GM12878 (cell line): ENCODE data around the gene CHCHD6. TPM values are rescaled to one million over a fixed set of nuclear protein-coding genes. Genes with fewer than 3 reads are reported as not detected.

Experiments
- CBFB ChIP-seq: IDR thresholded peaks from 2 replicates; pipeline ENCODE4 v1.6.1; 2016; ENCODE audit warnings: antibody characterized with exemption, low read depth
- CHD2 ChIP-seq: IDR thresholded peaks from 2 replicates; pipeline ENCODE4 v1.6.1; 2011; ENCODE audit warnings: low read depth, low read length, improper control_type of control experiment, borderline replicate concordance
- FOXM1 ChIP-seq: IDR thresholded peaks from 2 replicates; pipeline ENCODE4 v1.6.1; 2012; ENCODE audit warnings: low read depth, mild to moderate bottlenecking, inconsistent platforms, low read length, moderate library complexity
- JUND ChIP-seq: IDR thresholded peaks from 2 replicates; pipeline ENCODE4 v1.6.1; 2012; ENCODE audit warnings: low read depth, mild to moderate bottlenecking, low read length, improper control_type of control experiment, moderate library complexity
- KDM1A ChIP-seq: fragments of 200-600 bp; sonication (generic); IDR thresholded peaks from 2 replicates; pipeline ENCODE4 v1.6.1; 2016; ENCODE audit warnings: borderline replicate concordance
- MEF2A ChIP-seq: IDR thresholded peaks from 2 replicates; pipeline ENCODE4 v1.6.1; 2011; ENCODE audit warnings: low read depth, mild to moderate bottlenecking, low read length, moderate library complexity; ENCODE audit not compliant: insufficient read depth
- MYB ChIP-seq: fragments of 150-350 bp; IDR thresholded peaks from 2 replicates; pipeline ENCODE4 v1.6.1; 2014; ENCODE audit warnings: mild to moderate bottlenecking, low read depth, low read length, borderline replicate concordance
- NFIC ChIP-seq: IDR thresholded peaks from 2 replicates; pipeline ENCODE4 v1.6.1; 2012; ENCODE audit warnings: low read depth, mild to moderate bottlenecking, inconsistent platforms, low read length, moderate library complexity
- NRF1 ChIP-seq: conservative IDR thresholded peaks from 2 replicates; pipeline ENCODE4 v1.6.1; 2011; ENCODE audit warnings: mild to moderate bottlenecking, low read depth, low read length, improper control_type of control experiment
- RELA ChIP-seq: fragments of 450-650 bp; IDR thresholded peaks from 2 replicates; pipeline ENCODE4 v1.8.0; 2014; ENCODE audit warnings: borderline replicate concordance; ENCODE audit not compliant: partially characterized antibody
- SMARCA5 ChIP-seq: fragments of 450-650 bp; IDR thresholded peaks from 2 replicates; pipeline ENCODE4 v1.6.1; 2017; ENCODE audit warnings: mild to moderate bottlenecking
- SPI1 ChIP-seq: IDR thresholded peaks from 2 replicates; pipeline ENCODE4 v1.6.1; 2011; ENCODE audit warnings: low read depth, mild to moderate bottlenecking, low read length, moderate library complexity, borderline replicate concordance; ENCODE audit not compliant: insufficient read depth
- SREBF2 ChIP-seq: IDR thresholded peaks from 2 replicates; pipeline ENCODE4 v1.6.1; 2012; ENCODE audit warnings: mild to moderate bottlenecking, low read length
- TAF1 ChIP-seq: IDR thresholded peaks from 2 replicates; pipeline ENCODE4 v1.6.1; 2011; ENCODE audit warnings: mild to moderate bottlenecking, low read depth, low read length, borderline replicate concordance
- polyA plus RNA-seq, 11 experiments: library from polyadenylated mRNA; depleted of rRNA in 4 of 11; unstranded in 6 of 11; stranded (reverse) in 5 of 11; fragments of >200 nt; fragmentation: Nextera tagmentation in 4 of 11; fragmentation: Illumina TruSeq in 1 of 11; extraction: Ambion mirVana in 4 of 11; extraction: Trizol in 1 of 11; gene quantifications; 1 replicate in 1 of 11; 2 replicates in 10 of 11; pipeline versions ENCODE4 v1.2.1 to v1.2.3, GENCODE V29; 2011 to 2016; ENCODE audit warnings: inconsistent platforms in 2 of 11, missing spikeins in 2 of 11, low read depth in 1 of 11
- total RNA-seq, 4 experiments: library from RNA; depleted of rRNA in 3 of 4; stranded (reverse); fragments of >200 nt in 3 of 4; fragmentation: Illumina TruSeq in 1 of 4; extraction: Trizol in 1 of 4; gene quantifications; 2 replicates each; pipeline versions ENCODE4 v1.2.1 to v1.2.3, GENCODE V29; 2013 to 2021
- TF ChIP-seq, protein P1 (sequence below): fragments of 450-650 bp; IDR thresholded peaks from 2 replicates; pipeline ENCODE4 v1.6.1; 2017; ENCODE audit warnings: mild to moderate bottlenecking
- TF ChIP-seq, protein P2 (sequence below): fragments of 450-650 bp; IDR thresholded peaks from 2 replicates; pipeline ENCODE4 v1.6.1; 2017; ENCODE audit warnings: mild to moderate bottlenecking, low read depth, inconsistent platforms; ENCODE audit not compliant: poor library complexity, severe bottlenecking
- TF ChIP-seq, protein P3 (sequence below): fragments of 450-650 bp; IDR thresholded peaks from 2 replicates; pipeline ENCODE4 v1.6.1; 2017; ENCODE audit warnings: mild to moderate bottlenecking, moderate library complexity
- TF ChIP-seq, protein P4 (sequence below): fragments of 450-650 bp; IDR thresholded peaks from 2 replicates; pipeline ENCODE4 v1.6.1; 2017; ENCODE audit warnings: antibody characterized with exemption, mild to moderate bottlenecking, moderate library complexity

Gene CHCHD6
- total and polyA plus RNA-seq, 10 of the 15 experiments (the other 5 are each of a cell fraction or from before 2014, with no cell fraction given) = 2.7 to 16.7 (median 12.3) TPM

- TF ChIP-seq, protein P1, sequence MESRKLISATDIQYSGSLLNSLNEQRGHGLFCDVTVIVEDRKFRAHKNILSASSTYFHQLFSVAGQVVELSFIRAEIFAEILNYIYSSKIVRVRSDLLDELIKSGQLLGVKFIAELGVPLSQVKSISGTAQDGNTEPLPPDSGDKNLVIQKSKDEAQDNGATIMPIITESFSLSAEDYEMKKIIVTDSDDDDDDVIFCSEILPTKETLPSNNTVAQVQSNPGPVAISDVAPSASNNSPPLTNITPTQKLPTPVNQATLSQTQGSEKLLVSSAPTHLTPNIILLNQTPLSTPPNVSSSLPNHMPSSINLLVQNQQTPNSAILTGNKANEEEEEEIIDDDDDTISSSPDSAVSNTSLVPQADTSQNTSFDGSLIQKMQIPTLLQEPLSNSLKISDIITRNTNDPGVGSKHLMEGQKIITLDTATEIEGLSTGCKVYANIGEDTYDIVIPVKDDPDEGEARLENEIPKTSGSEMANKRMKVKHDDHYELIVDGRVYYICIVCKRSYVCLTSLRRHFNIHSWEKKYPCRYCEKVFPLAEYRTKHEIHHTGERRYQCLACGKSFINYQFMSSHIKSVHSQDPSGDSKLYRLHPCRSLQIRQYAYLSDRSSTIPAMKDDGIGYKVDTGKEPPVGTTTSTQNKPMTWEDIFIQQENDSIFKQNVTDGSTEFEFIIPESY = no peak
- peak; percentile 98 for TF ChIP-seq JUND
- TF ChIP-seq CHD2 = peak; percentile 83
- TF ChIP-seq MYB = no peak
- TF ChIP-seq NFIC = peak; percentile 94
- TF ChIP-seq FOXM1 = peak; percentile 78
- TF ChIP-seq SREBF2 = no peak
- TF ChIP-seq RELA = peak; percentile 98
- peak; percentile 85 for TF ChIP-seq CBFB
- peak; percentile 94 for TF ChIP-seq SPI1
- TF ChIP-seq TAF1 = no peak
- TF ChIP-seq, protein P2, sequence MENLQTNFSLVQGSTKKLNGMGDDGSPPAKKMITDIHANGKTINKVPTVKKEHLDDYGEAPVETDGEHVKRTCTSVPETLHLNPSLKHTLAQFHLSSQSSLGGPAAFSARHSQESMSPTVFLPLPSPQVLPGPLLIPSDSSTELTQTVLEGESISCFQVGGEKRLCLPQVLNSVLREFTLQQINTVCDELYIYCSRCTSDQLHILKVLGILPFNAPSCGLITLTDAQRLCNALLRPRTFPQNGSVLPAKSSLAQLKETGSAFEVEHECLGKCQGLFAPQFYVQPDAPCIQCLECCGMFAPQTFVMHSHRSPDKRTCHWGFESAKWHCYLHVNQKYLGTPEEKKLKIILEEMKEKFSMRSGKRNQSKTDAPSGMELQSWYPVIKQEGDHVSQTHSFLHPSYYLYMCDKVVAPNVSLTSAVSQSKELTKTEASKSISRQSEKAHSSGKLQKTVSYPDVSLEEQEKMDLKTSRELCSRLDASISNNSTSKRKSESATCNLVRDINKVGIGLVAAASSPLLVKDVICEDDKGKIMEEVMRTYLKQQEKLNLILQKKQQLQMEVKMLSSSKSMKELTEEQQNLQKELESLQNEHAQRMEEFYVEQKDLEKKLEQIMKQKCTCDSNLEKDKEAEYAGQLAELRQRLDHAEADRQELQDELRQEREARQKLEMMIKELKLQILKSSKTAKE = peak; percentile 68
- no peak for TF ChIP-seq SMARCA5
- TF ChIP-seq, protein P3, sequence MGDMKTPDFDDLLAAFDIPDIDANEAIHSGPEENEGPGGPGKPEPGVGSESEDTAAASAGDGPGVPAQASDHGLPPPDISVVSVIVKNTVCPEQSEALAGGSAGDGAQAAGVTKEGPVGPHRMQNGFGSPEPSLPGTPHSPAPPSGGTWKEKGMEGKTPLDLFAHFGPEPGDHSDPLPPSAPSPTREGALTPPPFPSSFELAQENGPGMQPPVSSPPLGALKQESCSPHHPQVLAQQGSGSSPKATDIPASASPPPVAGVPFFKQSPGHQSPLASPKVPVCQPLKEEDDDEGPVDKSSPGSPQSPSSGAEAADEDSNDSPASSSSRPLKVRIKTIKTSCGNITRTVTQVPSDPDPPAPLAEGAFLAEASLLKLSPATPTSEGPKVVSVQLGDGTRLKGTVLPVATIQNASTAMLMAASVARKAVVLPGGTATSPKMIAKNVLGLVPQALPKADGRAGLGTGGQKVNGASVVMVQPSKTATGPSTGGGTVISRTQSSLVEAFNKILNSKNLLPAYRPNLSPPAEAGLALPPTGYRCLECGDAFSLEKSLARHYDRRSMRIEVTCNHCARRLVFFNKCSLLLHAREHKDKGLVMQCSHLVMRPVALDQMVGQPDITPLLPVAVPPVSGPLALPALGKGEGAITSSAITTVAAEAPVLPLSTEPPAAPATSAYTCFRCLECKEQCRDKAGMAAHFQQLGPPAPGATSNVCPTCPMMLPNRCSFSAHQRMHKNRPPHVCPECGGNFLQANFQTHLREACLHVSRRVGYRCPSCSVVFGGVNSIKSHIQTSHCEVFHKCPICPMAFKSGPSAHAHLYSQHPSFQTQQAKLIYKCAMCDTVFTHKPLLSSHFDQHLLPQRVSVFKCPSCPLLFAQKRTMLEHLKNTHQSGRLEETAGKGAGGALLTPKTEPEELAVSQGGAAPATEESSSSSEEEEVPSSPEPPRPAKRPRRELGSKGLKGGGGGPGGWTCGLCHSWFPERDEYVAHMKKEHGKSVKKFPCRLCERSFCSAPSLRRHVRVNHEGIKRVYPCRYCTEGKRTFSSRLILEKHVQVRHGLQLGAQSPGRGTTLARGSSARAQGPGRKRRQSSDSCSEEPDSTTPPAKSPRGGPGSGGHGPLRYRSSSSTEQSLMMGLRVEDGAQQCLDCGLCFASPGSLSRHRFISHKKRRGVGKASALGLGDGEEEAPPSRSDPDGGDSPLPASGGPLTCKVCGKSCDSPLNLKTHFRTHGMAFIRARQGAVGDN = peak; percentile 27; the same call in 1 of the 2 replicates
- TF ChIP-seq KDM1A = no peak
- TF ChIP-seq MEF2A = peak; percentile 74; the same call in 1 of the 2 replicates
- TF ChIP-seq, protein P4, sequence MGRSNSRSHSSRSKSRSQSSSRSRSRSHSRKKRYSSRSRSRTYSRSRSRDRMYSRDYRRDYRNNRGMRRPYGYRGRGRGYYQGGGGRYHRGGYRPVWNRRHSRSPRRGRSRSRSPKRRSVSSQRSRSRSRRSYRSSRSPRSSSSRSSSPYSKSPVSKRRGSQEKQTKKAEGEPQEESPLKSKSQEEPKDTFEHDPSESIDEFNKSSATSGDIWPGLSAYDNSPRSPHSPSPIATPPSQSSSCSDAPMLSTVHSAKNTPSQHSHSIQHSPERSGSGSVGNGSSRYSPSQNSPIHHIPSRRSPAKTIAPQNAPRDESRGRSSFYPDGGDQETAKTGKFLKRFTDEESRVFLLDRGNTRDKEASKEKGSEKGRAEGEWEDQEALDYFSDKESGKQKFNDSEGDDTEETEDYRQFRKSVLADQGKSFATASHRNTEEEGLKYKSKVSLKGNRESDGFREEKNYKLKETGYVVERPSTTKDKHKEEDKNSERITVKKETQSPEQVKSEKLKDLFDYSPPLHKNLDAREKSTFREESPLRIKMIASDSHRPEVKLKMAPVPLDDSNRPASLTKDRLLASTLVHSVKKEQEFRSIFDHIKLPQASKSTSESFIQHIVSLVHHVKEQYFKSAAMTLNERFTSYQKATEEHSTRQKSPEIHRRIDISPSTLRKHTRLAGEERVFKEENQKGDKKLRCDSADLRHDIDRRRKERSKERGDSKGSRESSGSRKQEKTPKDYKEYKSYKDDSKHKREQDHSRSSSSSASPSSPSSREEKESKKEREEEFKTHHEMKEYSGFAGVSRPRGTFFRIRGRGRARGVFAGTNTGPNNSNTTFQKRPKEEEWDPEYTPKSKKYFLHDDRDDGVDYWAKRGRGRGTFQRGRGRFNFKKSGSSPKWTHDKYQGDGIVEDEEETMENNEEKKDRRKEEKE = no peak
- no peak for TF ChIP-seq NRF1
Observed at GRCh38 chr3:126911162-126912026, 207.4 kb downstream of the CHCHD6 start (continued).
